Measurements from ENCODE around the gene SCARF2.
A peak's percentile ranks its signal among the peaks of the same experiment; 100 is the strongest.
"Not testable (repeated sequence)": the region's sequence is repeated elsewhere in the genome, so short reads cannot be mapped to it uniquely, and the experiment has no call there.

Gene SCARF2

GRCh38 chr22:20419664-20419951 lies 18.0 kb downstream of the SCARF2 start:
- no peak overlapping the region for H3K27ac ChIP-seq
- TF ChIP-seq ZFX (IDR thresholded peaks at IDR 0.05) (no peak), CTCF (conservative IDR thresholded peaks at IDR 0.05) (no peak)

GRCh38 chr22:20418211-20418788 lies 19.3 kb downstream of the SCARF2 start:
- H3K27ac ChIP-seq, result peak overlapping the region; percentile 45; the same call in 1 of the 2 replicates
- TF ChIP-seq CTCF (conservative IDR thresholded peaks at IDR 0.05) (peak; percentile 97), ZFX (IDR thresholded peaks at IDR 0.05) (no peak; the same call in 1 of the 2 replicates)

GRCh38 chr22:20415699-20416098 lies 21.9 kb downstream of the SCARF2 start:
- H3K27ac ChIP-seq, result not testable (repeated sequence)

GRCh38 chr22:20415241-20415640 lies 22.4 kb downstream of the SCARF2 start:
- H3K27ac ChIP-seq, result not testable (repeated sequence)

- TF ChIP-seq CTCF (conservative IDR thresholded peaks at IDR 0.05) (no peak), ZFX (IDR thresholded peaks at IDR 0.05) (no peak)
- no peak overlapping the region for H3K27ac ChIP-seq
These were observed 23.2 kb downstream of the SCARF2 start for GRCh38 chr22:20414450-20414849.

GRCh38 chr22:20414059-20414440 lies 23.6 kb downstream of the SCARF2 start:
- TF ChIP-seq ZFX (IDR thresholded peaks at IDR 0.05) (no peak), CTCF (conservative IDR thresholded peaks at IDR 0.05) (no peak)
- no peak overlapping the region for H3K27ac ChIP-seq

GRCh38 chr22:20413217-20414058 lies 24.2 kb downstream of the SCARF2 start:
- TF ChIP-seq CTCF (conservative IDR thresholded peaks at IDR 0.05) (no peak), ZFX (IDR thresholded peaks at IDR 0.05) (no peak)

GRCh38 chr22:20412474-20413216 lies 25.0 kb downstream of the SCARF2 start:
- no peak overlapping the region for H3K27ac ChIP-seq
- TF ChIP-seq CTCF (conservative IDR thresholded peaks at IDR 0.05) (no peak), ZFX (IDR thresholded peaks at IDR 0.05) (no peak)

More at GRCh38 chr22:20413217-20414058, 24.2 kb downstream of the SCARF2 start:
- no peak overlapping the region for H3K27ac ChIP-seq

GRCh38 chr22:20409385-20409784 lies 28.2 kb downstream of the SCARF2 start:
- not testable (repeated sequence) for H3K27ac ChIP-seq

All from C4-2B (cell line).